Measurements from ENCODE around the gene LOXHD1.
A peak's percentile ranks its signal among the peaks of the same experiment; 100 is the strongest.

LOXHD1 gene

GRCh38 chr18:46559296-46559695 is 97.7 kb downstream of the LOXHD1 start:
- DNase-seq (no peak), ATAC-seq (ENCODE audit: insufficient read depth, low read depth) (no peak)
- Histone ChIP-seq H4K20me1 (ENCODE audit: insufficient read depth, low read length) (no peaks in the 10 kb centered on the region), H2AFZ (ENCODE audit: low read depth, low read length) (no peak overlapping the region), H3K36me3 (ENCODE audit: insufficient read depth, low read length) (no peaks in the 10 kb centered on the region), H3K4me1 (ENCODE audit: insufficient read depth, low read length) (no peaks in the 10 kb centered on the region), H3K27ac (ENCODE audit: low read length) (no peak overlapping the region), H3K79me2 (ENCODE audit: insufficient read depth, low read length) (no peaks in the 10 kb centered on the region), H3K27me3 (ENCODE audit: insufficient read depth, low read length, poor library complexity) (no peaks in the 10 kb centered on the region), H3K4me2 (ENCODE audit: insufficient read depth, low read length) (no peak overlapping the region), H3K9me3 (ENCODE audit: insufficient read depth, low read length, severe bottlenecking) (no peaks in the 10 kb centered on the region), H3K9ac (ENCODE audit: low read depth, low read length) (no peak overlapping the region), H3K4me3 (ENCODE audit: low read depth in 1 of 2, low read length in 2 of 2) (no peak overlapping the region)
- TF ChIP-seq, protein P1, sequence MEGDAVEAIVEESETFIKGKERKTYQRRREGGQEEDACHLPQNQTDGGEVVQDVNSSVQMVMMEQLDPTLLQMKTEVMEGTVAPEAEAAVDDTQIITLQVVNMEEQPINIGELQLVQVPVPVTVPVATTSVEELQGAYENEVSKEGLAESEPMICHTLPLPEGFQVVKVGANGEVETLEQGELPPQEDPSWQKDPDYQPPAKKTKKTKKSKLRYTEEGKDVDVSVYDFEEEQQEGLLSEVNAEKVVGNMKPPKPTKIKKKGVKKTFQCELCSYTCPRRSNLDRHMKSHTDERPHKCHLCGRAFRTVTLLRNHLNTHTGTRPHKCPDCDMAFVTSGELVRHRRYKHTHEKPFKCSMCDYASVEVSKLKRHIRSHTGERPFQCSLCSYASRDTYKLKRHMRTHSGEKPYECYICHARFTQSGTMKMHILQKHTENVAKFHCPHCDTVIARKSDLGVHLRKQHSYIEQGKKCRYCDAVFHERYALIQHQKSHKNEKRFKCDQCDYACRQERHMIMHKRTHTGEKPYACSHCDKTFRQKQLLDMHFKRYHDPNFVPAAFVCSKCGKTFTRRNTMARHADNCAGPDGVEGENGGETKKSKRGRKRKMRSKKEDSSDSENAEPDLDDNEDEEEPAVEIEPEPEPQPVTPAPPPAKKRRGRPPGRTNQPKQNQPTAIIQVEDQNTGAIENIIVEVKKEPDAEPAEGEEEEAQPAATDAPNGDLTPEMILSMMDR (IDR thresholded peaks at IDR 0.05; ENCODE audit: borderline replicate concordance, extremely low read depth, low read length, poor library complexity, severe bottlenecking) = no peak
- no peak for TF ChIP-seq EZH2 (IDR thresholded peaks at IDR 0.05; ENCODE audit: borderline replicate concordance, low read depth, low read length, severe bottlenecking)

DNA sequence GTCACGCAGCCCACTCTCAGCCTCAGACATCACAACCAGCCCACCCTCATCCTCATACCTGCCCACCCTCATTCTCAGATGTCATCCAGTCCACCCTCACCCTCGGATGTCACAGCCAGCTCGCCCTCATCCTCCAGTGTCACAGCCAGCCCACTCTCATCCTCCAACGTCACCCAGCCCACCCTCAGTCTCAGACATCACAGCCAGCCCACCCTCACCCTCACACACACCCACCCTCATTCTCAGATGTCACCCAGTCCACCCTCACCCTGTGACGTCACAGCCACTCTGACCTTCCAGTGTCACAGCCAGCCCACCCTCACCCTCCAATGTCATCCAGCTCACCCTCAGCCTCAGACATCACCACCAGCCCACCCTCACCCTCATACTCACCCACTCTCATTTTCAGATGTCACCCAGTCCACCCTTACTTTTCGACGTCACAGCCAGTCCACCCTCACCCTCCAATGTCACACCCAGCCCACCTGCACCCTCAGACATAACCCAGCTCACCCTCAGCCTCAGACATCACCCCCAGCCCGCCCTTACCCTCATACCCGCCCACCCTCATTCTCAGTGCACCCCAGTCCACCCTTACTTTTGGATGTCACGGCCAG is 100.3 kb downstream of the LOXHD1 start:
- H3K36me3 ChIP-seq (ENCODE audit: insufficient read depth, low read length) = no peaks in the 10 kb centered on the region
- H4K20me1 ChIP-seq (ENCODE audit: insufficient read depth, low read length) = no peaks in the 10 kb centered on the region
- H3K79me2 ChIP-seq (ENCODE audit: insufficient read depth, low read length) = no peaks in the 10 kb centered on the region
- no peak overlapping the region for H2AFZ ChIP-seq (ENCODE audit: low read depth, low read length)
- no peaks in the 10 kb centered on the region for H3K9me3 ChIP-seq (ENCODE audit: insufficient read depth, low read length, severe bottlenecking)
- H3K9ac ChIP-seq (ENCODE audit: low read depth, low read length) = no peak overlapping the region
- no peak overlapping the region for H3K4me2 ChIP-seq (ENCODE audit: insufficient read depth, low read length)
- TF ChIP-seq, protein P1 (IDR thresholded peaks at IDR 0.05; ENCODE audit: borderline replicate concordance, extremely low read depth, low read length, poor library complexity, severe bottlenecking) = no peak
- TF ChIP-seq EZH2 (IDR thresholded peaks at IDR 0.05; ENCODE audit: borderline replicate concordance, low read depth, low read length, severe bottlenecking) = no peak
- H3K4me3 ChIP-seq (ENCODE audit: low read depth in 1 of 2, low read length in 2 of 2) = no peak overlapping the region
- ATAC-seq (ENCODE audit: insufficient read depth, low read depth) (no peak), DNase-seq (no peak)
- H3K4me1 ChIP-seq (ENCODE audit: insufficient read depth, low read length) = no peaks in the 10 kb centered on the region
- no peaks in the 10 kb centered on the region for H3K27me3 ChIP-seq (ENCODE audit: insufficient read depth, low read length, poor library complexity)
- no peak overlapping the region for H3K27ac ChIP-seq (ENCODE audit: low read length)

DNA sequence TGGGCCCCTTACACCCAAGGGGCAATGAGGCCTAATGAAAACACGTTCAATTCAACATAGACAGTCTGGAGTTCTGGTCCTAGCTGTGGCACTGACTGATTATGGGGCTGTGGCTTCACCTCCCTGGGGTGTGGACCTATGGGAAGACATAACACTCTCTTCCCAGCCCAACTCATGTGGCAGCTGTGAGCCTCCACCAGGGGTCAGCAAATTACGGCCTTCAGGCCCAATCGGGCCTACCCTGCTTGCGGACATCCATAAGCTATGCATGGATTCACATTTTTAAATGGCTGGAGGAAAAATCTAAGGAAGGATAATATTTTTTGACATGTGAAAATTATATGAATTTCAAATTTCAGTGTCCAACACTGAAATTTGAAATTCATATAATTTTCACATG is 101.3 kb downstream of the LOXHD1 start:
- H3K27me3 ChIP-seq (ENCODE audit: insufficient read depth, low read length, poor library complexity) = no peaks in the 10 kb centered on the region
- H3K36me3 ChIP-seq (ENCODE audit: insufficient read depth, low read length) = no peaks in the 10 kb centered on the region
- no peak overlapping the region for H3K27ac ChIP-seq (ENCODE audit: low read length)
- no peak overlapping the region for H3K4me2 ChIP-seq (ENCODE audit: insufficient read depth, low read length)
- H2AFZ ChIP-seq (ENCODE audit: low read depth, low read length) = no peak overlapping the region
- H3K9ac ChIP-seq (ENCODE audit: low read depth, low read length) = no peak overlapping the region
- no peaks in the 10 kb centered on the region for H4K20me1 ChIP-seq (ENCODE audit: insufficient read depth, low read length)
- ATAC-seq (ENCODE audit: insufficient read depth, low read depth) (peak; percentile 45; the same call in 1 of the 3 replicates), DNase-seq (peak; percentile 8)
- no peaks in the 10 kb centered on the region for H3K4me1 ChIP-seq (ENCODE audit: insufficient read depth, low read length)
- no peaks in the 10 kb centered on the region for H3K79me2 ChIP-seq (ENCODE audit: insufficient read depth, low read length)
- no peaks in the 10 kb centered on the region for H3K9me3 ChIP-seq (ENCODE audit: insufficient read depth, low read length, severe bottlenecking)
- TF ChIP-seq EZH2 (IDR thresholded peaks at IDR 0.05; ENCODE audit: borderline replicate concordance, low read depth, low read length, severe bottlenecking) = no peak
- TF ChIP-seq, protein P1 (IDR thresholded peaks at IDR 0.05; ENCODE audit: borderline replicate concordance, extremely low read depth, low read length, poor library complexity, severe bottlenecking) = peak; percentile 49
- H3K4me3 ChIP-seq (ENCODE audit: low read depth in 1 of 2, low read length in 2 of 2) = no peak overlapping the region
